HG03095 (cell line): ENCODE data around the gene MBTPS1.
"Not testable (repeated sequence)": the region's sequence is repeated elsewhere in the genome, so short reads cannot be mapped to it uniquely, and the experiment has no call there.

Experiments used
- ATAC-seq: cut with Tn5 transposase; IDR thresholded peaks from one replicate; pipeline ENCODE4 v1.9.1; 2021; ENCODE audit warnings: moderate library complexity; ENCODE audit not compliant: unreplicated experiment

Gene MBTPS1

GRCh38 chr16:84137769-84138357, 21.1 kb upstream of the MBTPS1 start:
- no peak for ATAC-seq

- no peak for ATAC-seq
Observed at GRCh38 chr16:84137287-84137686, 20.5 kb upstream of the MBTPS1 start.

GRCh38 chr16:84136331-84137125, 19.8 kb upstream of the MBTPS1 start:
- no peak for ATAC-seq

GRCh38 chr16:84132527-84133285, 16.0 kb upstream of the MBTPS1 start:
- no peak for ATAC-seq

- no peak for ATAC-seq
Observed at GRCh38 chr16:84131117-84131516, 14.4 kb upstream of the MBTPS1 start.

- ATAC-seq: no peak
Observed at GRCh38 chr16:84124257-84125073, 7.7 kb upstream of the MBTPS1 start.

GRCh38 chr16:84121007-84121406, 4.3 kb upstream of the MBTPS1 start:
- no peak for ATAC-seq

GRCh38 chr16:84120023-84120422, 3.3 kb upstream of the MBTPS1 start:
- no peak for ATAC-seq

GRCh38 chr16:84119368-84119767, 2.6 kb upstream of the MBTPS1 start:
- no peak for ATAC-seq

- ATAC-seq: not testable (repeated sequence)
Observed at GRCh38 chr16:84118315-84118714, 1.6 kb upstream of the MBTPS1 start.

- ATAC-seq: no peak
Observed at GRCh38 chr16:84117494-84117843, 727 bp upstream of the MBTPS1 start.

GRCh38 chr16:84115919-84116719, 623 bp downstream of the MBTPS1 start:
- ATAC-seq: peak; percentile 30

GRCh38 chr16:84111949-84112348, 4.8 kb downstream of the MBTPS1 start:
- ATAC-seq: not testable (repeated sequence)

GRCh38 chr16:84111525-84111924, 5.2 kb downstream of the MBTPS1 start:
- ATAC-seq: no peak

- no peak for ATAC-seq
Observed at GRCh38 chr16:84110527-84110926, 6.2 kb downstream of the MBTPS1 start.

- no peak for ATAC-seq
Observed at GRCh38 chr16:84109598-84110335, 7.0 kb downstream of the MBTPS1 start.

GRCh38 chr16:84107921-84108320, 8.8 kb downstream of the MBTPS1 start:
- no peak for ATAC-seq

GRCh38 chr16:84105948-84106740, 10.6 kb downstream of the MBTPS1 start:
- no peak for ATAC-seq

GRCh38 chr16:84105301-84105815, 11.4 kb downstream of the MBTPS1 start:
- ATAC-seq: no peak
